AG10803 (cell line): ENCODE data around the gene ZSCAN9.
A peak's percentile ranks its signal among the peaks of the same experiment; 100 is the strongest.

Experiments used
- DNase-seq: peaks from one replicate; pipeline ENCODE4 v3.0.0; 2010; ENCODE audit warnings: low read depth
- H3K4me3 ChIP-seq: 2 replicates; pipeline ENCODE4 v1.5.1; 2011; ENCODE audit warnings: mild to moderate bottlenecking, low read length, control low read depth
- TF ChIP-seq, protein P1 (sequence below): conservative IDR thresholded peaks from 2 replicates; pipeline ENCODE4 v1.5.1; 2011; ENCODE audit warnings: mild to moderate bottlenecking, low read length, control low read depth, inconsistent platforms

Gene ZSCAN9

DNA sequence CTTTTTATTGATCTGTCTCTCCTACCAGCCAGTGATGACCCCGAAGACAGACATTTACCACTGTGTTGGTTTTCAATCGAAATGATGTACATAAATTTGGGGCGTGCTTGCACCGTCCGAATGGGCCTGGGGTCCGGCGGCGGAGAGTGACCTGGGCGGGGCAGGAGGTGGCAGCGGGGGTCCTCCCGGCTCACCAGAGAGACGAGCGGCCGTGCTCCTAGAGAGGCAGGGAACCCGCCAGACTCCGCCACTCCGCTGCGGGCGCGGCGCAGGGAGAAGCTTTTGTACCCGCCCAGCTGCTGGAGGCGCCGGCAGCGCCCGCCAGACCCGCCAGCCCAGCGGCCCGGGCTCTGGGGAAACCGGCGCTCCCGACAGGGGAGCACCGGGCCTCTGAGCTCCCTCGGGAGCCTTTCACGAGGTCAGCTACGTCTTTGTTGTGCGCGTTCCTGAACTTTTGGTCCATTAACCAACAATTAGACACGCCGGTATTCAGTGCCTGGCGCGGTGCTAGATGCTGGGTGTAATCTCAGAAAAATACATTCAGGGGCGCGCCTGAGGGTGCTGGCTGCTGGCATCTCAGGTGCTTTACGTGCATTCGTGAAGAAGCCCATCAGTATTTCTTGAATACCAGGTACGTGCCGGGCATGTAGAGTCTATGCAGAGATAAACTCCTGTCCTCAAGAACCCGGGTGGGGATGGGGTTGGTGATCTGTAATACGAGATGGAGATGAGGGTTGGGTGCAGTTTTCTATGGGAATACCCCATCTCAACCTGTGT, 56.4 kb downstream of the ZSCAN9 start, which contains the start of gene PGBD1:
Gene PGBD1 (plus strand): TSS at position 285 of the 777 bp plus-strand sequence. CDS start 2,242 bp downstream, outside the sequence.
- TF ChIP-seq, protein P1, sequence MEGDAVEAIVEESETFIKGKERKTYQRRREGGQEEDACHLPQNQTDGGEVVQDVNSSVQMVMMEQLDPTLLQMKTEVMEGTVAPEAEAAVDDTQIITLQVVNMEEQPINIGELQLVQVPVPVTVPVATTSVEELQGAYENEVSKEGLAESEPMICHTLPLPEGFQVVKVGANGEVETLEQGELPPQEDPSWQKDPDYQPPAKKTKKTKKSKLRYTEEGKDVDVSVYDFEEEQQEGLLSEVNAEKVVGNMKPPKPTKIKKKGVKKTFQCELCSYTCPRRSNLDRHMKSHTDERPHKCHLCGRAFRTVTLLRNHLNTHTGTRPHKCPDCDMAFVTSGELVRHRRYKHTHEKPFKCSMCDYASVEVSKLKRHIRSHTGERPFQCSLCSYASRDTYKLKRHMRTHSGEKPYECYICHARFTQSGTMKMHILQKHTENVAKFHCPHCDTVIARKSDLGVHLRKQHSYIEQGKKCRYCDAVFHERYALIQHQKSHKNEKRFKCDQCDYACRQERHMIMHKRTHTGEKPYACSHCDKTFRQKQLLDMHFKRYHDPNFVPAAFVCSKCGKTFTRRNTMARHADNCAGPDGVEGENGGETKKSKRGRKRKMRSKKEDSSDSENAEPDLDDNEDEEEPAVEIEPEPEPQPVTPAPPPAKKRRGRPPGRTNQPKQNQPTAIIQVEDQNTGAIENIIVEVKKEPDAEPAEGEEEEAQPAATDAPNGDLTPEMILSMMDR: no peak
- peak; percentile 80 for DNase-seq
- peak within 1 kb of the TSS; percentile 65 for H3K4me3 ChIP-seq

DNA sequence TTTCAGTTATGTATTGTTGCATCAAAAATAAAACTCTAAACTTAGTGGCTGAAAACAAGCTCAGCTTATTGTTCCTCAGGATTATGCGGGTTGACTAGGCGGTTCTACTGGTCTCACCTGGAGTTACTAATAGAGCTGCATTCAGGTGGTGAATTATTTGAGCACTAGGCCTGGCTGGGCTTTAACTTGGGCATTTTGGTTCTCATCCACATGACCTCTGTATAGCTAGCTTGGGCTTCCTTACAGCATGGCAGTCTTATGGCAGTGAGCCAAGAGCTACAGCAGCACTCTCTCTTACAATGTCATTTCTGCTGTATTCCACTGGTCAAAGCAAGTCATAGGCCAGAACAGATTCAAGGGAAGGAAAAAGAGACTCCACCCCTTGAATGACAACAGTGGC, 57.9 kb downstream of the ZSCAN9 start:
- H3K4me3 ChIP-seq: no peak overlapping the region
- TF ChIP-seq, protein P1: no peak
- DNase-seq: no peak
